K562 (cell line): ENCODE data around the gene SF3B4. TPM values are rescaled to one million over a fixed set of nuclear protein-coding genes. Genes with fewer than 3 reads are reported as not detected.

ENCODE experiments used
- DMBX1 ChIP-seq: fragments of 250-450 bp; sonication (Bioruptor Pico); IDR thresholded peaks from 2 replicates; pipeline ENCODE4 v1.8.0; 2022; ENCODE audit warnings: inconsistent platforms, mild to moderate bottlenecking, moderate library complexity, borderline replicate concordance
- EHMT2 ChIP-seq: fragments of 450-650 bp; IDR thresholded peaks from 2 replicates; pipeline ENCODE4 v1.6.1; 2018; ENCODE audit warnings: antibody characterized with exemption
- EP300 ChIP-seq: IDR thresholded peaks from 2 replicates; pipeline ENCODE4 v1.6.1; 2012; ENCODE audit warnings: low read length, improper control_type of control experiment
- ERF ChIP-seq: fragments of 450-650 bp; formaldehyde crosslinking; IDR thresholded peaks from 2 replicates; pipeline ENCODE4 v1.4.0; 2020; ENCODE audit warnings: mild to moderate bottlenecking, mixed read lengths
- MTA2 ChIP-seq: fragments of 450-650 bp; IDR thresholded peaks from 2 replicates; pipeline ENCODE4 v1.6.1; 2016; ENCODE audit warnings: low read depth
- MYC ChIP-seq, 2 experiments: fragments of 250-450 bp in 1 of 2; sonication (Bioruptor Pico) in 1 of 2; IDR thresholded peaks; 2 replicates each; pipeline versions ENCODE4 v1.5.1 to v1.6.1; 2012 to 2021; ENCODE audit warnings: low read depth in 2 of 2, borderline replicate concordance in 1 of 2, improper control_type of control experiment in 1 of 2, low read length in 1 of 2, mild to moderate bottlenecking in 1 of 2, moderate library complexity in 1 of 2
- NFRKB ChIP-seq: fragments of 450-650 bp; IDR thresholded peaks from 2 replicates; pipeline ENCODE4 v1.6.1; 2016; ENCODE audit warnings: low read depth
- POLR2A ChIP-seq: fragments of 450-650 bp; conservative IDR thresholded peaks from 2 replicates; pipeline ENCODE4 v1.6.1; 2016
- POLR2G ChIP-seq: fragments of 200-400 bp; formaldehyde crosslinking; IDR thresholded peaks from 2 replicates; pipeline ENCODE4 v1.6.1; 2017; ENCODE audit warnings: low read depth, mild to moderate bottlenecking, antibody characterized with exemption, low read length, moderate library complexity
- SMAD3 ChIP-seq: fragments of 450-650 bp; formaldehyde crosslinking; conservative IDR thresholded peaks from 2 replicates; pipeline ENCODE4 v1.4.0; 2020; ENCODE audit warnings: mild to moderate bottlenecking
- TEAD1 ChIP-seq, 2 experiments: fragments of 450-650 bp in 1 of 2; sonication (generic) in 1 of 2; formaldehyde crosslinking; IDR thresholded peaks; 2 replicates each; pipeline versions ENCODE4 v1.4.0 to v1.8.0; 2020 to 2022; ENCODE audit warnings: mild to moderate bottlenecking in 2 of 2, missing genetic modification reagents in 1 of 2
- ZC3H4 ChIP-seq: sonication (generic); formaldehyde crosslinking; IDR thresholded peaks from 2 replicates; pipeline ENCODE4 v1.9.0; 2021; ENCODE audit warnings: missing genetic modification reagents, borderline replicate concordance
- ZNF143 ChIP-seq: sonication (generic); formaldehyde crosslinking; IDR thresholded peaks from 2 replicates; pipeline ENCODE4 v1.9.0; 2022; ENCODE audit warnings: mild to moderate bottlenecking, missing genetic modification reagents
- ZNF347 ChIP-seq: fragments of 450-650 bp; formaldehyde crosslinking; IDR thresholded peaks from 2 replicates; pipeline ENCODE4 v1.4.0; 2020; ENCODE audit warnings: low read depth, mild to moderate bottlenecking, moderate library complexity
- polyA plus RNA-seq, 8 experiments: library from polyadenylated mRNA; depleted of rRNA in 4 of 8; stranded (reverse) in 5 of 8; unstranded in 3 of 8; fragments of >200 nt; fragmentation: Nextera tagmentation in 2 of 8; fragmentation: Illumina TruSeq in 1 of 8; extraction: Ambion mirVana in 2 of 8; extraction: Trizol in 1 of 8; gene quantifications; 2 replicates each; pipeline versions ENCODE4 v1.2.1 to v1.2.3, GENCODE V29; 2011 to 2014; ENCODE audit warnings: inconsistent platforms in 1 of 8, missing spikeins in 1 of 8
- total RNA-seq, 7 experiments: library from RNA; depleted of rRNA in 6 of 7; stranded (reverse); fragments of >200 nt in 6 of 7; fragmentation: Illumina TruSeq in 2 of 7; extraction: Trizol in 2 of 7; gene quantifications; 2 replicates each; pipeline versions ENCODE4 v1.2.1 to v1.2.3, GENCODE V29; 2011 to 2021; ENCODE audit warnings: low replicate concordance in 1 of 7
- TF ChIP-seq, protein P1 (sequence below): fragments of 450-650 bp; IDR thresholded peaks from 2 replicates; pipeline ENCODE4 v1.6.1; 2016
- TF ChIP-seq, protein P2 (sequence below): fragments of 450-650 bp; IDR thresholded peaks from 2 replicates; pipeline ENCODE4 v1.6.1; 2017; ENCODE audit warnings: antibody characterized with exemption
- TF ChIP-seq, protein P3 (sequence below), 2 experiments: IDR thresholded peaks in 1 of 2; conservative IDR thresholded peaks in 1 of 2; 2 replicates each; pipeline ENCODE4 v1.6.1; 2016; ENCODE audit warnings: low read depth in 2 of 2, mild to moderate bottlenecking in 1 of 2, missing compliant biosample characterization in 1 of 2, missing genetic modification characterization in 1 of 2, moderate library complexity in 1 of 2
- TF ChIP-seq, protein P4 (sequence below): fragments of 200-800 bp; sonication (Bioruptor generic); IDR thresholded peaks from 2 replicates; pipeline ENCODE4 v1.6.1; 2017; ENCODE audit warnings: missing genetic modification characterization, missing compliant biosample characterization

SF3B4 gene
- total and polyA plus RNA-seq, 9 of the 15 experiments (the other 6 are each of a cell fraction or from before 2014, with no cell fraction given): 3.0 to 88.0 (median 26.1) TPM

DNA sequence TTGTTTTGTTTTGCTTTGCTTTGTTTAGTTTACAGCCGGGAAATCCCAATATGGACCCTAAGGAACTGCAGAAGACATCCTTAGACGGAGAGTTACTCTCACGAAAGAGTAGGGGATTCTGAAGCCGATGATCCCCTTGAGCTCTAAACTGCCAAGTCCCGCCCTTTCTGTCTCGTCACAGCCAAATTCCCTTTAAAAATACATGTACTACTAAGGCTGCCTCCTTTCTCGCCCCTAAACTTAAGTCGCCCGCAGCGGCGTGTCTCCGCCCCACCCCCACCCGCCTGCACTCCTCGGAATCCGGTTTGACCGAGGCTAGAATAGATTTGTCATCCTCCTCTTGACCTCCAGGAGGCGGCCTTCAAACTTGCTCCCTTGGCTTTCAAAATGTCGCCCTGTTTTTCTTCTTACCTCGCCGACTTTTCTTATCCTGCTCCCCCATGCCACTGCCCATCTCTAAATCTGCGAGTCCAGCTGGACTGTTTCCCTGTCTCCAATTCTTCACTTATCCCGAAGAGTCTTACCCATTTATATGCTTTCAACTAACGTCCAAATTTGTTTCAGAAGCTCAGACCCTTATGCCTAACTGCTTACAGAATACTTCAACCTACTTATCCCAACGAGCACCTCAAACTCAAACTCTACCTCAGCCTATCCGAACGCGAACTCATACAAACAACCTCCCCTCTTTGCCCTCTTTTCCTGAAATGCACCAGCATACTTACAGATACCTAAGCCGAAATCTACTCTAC, 39.2 kb downstream of the SF3B4 start (continued):
- TF ChIP-seq, protein P1, sequence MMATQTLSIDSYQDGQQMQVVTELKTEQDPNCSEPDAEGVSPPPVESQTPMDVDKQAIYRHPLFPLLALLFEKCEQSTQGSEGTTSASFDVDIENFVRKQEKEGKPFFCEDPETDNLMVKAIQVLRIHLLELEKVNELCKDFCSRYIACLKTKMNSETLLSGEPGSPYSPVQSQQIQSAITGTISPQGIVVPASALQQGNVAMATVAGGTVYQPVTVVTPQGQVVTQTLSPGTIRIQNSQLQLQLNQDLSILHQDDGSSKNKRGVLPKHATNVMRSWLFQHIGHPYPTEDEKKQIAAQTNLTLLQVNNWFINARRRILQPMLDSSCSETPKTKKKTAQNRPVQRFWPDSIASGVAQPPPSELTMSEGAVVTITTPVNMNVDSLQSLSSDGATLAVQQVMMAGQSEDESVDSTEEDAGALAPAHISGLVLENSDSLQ: peak; percentile 3; the same call in 1 of the 2 replicates
- TF ChIP-seq NFRKB: peak; percentile 96
- TF ChIP-seq EP300: peak; percentile 57; the same call in 1 of the 2 replicates
- TF ChIP-seq, protein P2, sequence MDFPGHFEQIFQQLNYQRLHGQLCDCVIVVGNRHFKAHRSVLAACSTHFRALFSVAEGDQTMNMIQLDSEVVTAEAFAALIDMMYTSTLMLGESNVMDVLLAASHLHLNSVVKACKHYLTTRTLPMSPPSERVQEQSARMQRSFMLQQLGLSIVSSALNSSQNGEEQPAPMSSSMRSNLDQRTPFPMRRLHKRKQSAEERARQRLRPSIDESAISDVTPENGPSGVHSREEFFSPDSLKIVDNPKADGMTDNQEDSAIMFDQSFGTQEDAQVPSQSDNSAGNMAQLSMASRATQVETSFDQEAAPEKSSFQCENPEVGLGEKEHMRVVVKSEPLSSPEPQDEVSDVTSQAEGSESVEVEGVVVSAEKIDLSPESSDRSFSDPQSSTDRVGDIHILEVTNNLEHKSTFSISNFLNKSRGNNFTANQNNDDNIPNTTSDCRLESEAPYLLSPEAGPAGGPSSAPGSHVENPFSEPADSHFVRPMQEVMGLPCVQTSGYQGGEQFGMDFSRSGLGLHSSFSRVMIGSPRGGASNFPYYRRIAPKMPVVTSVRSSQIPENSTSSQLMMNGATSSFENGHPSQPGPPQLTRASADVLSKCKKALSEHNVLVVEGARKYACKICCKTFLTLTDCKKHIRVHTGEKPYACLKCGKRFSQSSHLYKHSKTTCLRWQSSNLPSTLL: no peak
- no peak for TF ChIP-seq POLR2G
- 0 out of 2 replicates have a peak, but pooled peaks have one; percentile 59 for TF ChIP-seq SMAD3
- 0 out of 2 replicates have a peak, but pooled peaks have one; percentile 41 for TF ChIP-seq ERF (CRISPR knock-in tag)
- TF ChIP-seq EHMT2: peak; percentile 79; the same call in 1 of the 2 replicates
- TF ChIP-seq, protein P3, sequence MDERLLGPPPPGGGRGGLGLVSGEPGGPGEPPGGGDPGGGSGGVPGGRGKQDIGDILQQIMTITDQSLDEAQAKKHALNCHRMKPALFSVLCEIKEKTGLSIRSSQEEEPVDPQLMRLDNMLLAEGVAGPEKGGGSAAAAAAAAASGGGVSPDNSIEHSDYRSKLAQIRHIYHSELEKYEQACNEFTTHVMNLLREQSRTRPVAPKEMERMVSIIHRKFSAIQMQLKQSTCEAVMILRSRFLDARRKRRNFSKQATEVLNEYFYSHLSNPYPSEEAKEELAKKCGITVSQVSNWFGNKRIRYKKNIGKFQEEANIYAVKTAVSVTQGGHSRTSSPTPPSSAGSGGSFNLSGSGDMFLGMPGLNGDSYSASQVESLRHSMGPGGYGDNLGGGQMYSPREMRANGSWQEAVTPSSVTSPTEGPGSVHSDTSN (CRISPR knock-in tag; IDR thresholded peaks at IDR 0.05; ENCODE audit: low read depth): no peak
- TF ChIP-seq, protein P3 (tag; conservative IDR thresholded peaks at IDR 0.05; ENCODE audit: low read depth): peak; percentile 16
- TF ChIP-seq MTA2: peak; percentile 10; the same call in 1 of the 2 replicates
- no peak for TF ChIP-seq ZNF347 (CRISPR knock-in tag)
- 0 out of 2 replicates have a peak, but pooled peaks have one; percentile 50 for TF ChIP-seq DMBX1 (CRISPR knock-in tag)
- TF ChIP-seq TEAD1 (CRISPR knock-in tag; IDR thresholded peaks at IDR 0.05): peak; percentile 5 to 82; a peak in 2 of 4 replicates
- TF ChIP-seq, protein P4, sequence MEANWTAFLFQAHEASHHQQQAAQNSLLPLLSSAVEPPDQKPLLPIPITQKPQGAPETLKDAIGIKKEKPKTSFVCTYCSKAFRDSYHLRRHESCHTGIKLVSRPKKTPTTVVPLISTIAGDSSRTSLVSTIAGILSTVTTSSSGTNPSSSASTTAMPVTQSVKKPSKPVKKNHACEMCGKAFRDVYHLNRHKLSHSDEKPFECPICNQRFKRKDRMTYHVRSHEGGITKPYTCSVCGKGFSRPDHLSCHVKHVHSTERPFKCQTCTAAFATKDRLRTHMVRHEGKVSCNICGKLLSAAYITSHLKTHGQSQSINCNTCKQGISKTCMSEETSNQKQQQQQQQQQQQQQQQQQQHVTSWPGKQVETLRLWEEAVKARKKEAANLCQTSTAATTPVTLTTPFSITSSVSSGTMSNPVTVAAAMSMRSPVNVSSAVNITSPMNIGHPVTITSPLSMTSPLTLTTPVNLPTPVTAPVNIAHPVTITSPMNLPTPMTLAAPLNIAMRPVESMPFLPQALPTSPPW (CRISPR knock-in tag): peak; percentile 65; the same call in 1 of the 2 replicates
- peak; percentile 90; the same call in 1 of the 2 replicates for TF ChIP-seq ZC3H4
- peak; percentile 78 for TF ChIP-seq MYC (IDR thresholded peaks at IDR 0.05; ENCODE audit: low read depth, low read length)
- no peak for TF ChIP-seq MYC (CRISPR knock-in tag; IDR thresholded peaks at IDR 0.05; ENCODE audit: borderline replicate concordance, low read depth)
- TF ChIP-seq POLR2A: no peak
- TF ChIP-seq ZNF143 (CRISPR knock-in tag): 0 out of 2 replicates have a peak, but pooled peaks have one; percentile 9
